Brain microvascular endothelial cell (primary cell): ENCODE measurements around the gene TOR1A.

Experiments used
- DNase-seq: peaks from one replicate; pipeline ENCODE4 v3.0.0-alpha.2; 2020
- H3K27ac ChIP-seq: fragments of 250-450 bp; sonication (Bioruptor Pico); 2 replicates; pipeline ENCODE4 v1.5.1; 2020; ENCODE audit warnings: mild to moderate bottlenecking, moderate library complexity
- H3K27me3 ChIP-seq: fragments of 250-450 bp; sonication (Bioruptor Pico); replicated peaks from 2 replicates; pipeline ENCODE4 v1.5.1; 2020; ENCODE audit warnings: mild to moderate bottlenecking
- H3K36me3 ChIP-seq: fragments of 250-450 bp; sonication (Bioruptor Pico); replicated peaks from 2 replicates; pipeline ENCODE4 v1.5.1; 2020; ENCODE audit warnings: mild to moderate bottlenecking
- H3K4me3 ChIP-seq: 2 replicates; pipeline ENCODE4 v1.5.1; 2011; ENCODE audit warnings: low read depth, mild to moderate bottlenecking, control low read depth, low read length, moderate library complexity
- in situ Hi-C: cut with HindIII; loops from 2 replicates; pipeline ENCODE4 v1.10.0; 2017; ENCODE audit warnings: low sequenced_read_pairs, low pct_ligation_motif_present
- TF ChIP-seq, protein P1 (sequence below): IDR thresholded peaks from 2 replicates; pipeline ENCODE4 v1.5.1; 2011; ENCODE audit warnings: low read depth, mild to moderate bottlenecking, moderate library complexity, low read length, control low read depth, inconsistent platforms; ENCODE audit errors: missing control alignments

Gene TOR1A

DNA sequence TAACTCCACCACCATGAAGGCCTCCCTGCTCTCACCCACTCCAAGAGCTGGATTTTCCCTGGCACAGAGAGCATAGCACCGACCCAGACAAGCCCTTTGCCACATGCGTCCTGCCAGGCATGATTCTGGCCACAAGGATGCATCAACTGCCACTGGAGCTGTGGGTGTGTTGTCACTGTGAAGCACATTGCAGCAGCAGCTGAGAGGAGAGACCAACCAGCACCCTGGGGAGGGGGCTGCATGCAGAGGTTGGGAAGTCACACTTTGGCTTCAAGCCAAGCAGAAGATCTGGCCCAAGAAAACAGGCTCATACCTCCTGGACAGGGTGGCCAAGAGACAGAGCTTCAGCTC, 48.5 kb downstream of the TOR1A start:
- TF ChIP-seq, protein P1, sequence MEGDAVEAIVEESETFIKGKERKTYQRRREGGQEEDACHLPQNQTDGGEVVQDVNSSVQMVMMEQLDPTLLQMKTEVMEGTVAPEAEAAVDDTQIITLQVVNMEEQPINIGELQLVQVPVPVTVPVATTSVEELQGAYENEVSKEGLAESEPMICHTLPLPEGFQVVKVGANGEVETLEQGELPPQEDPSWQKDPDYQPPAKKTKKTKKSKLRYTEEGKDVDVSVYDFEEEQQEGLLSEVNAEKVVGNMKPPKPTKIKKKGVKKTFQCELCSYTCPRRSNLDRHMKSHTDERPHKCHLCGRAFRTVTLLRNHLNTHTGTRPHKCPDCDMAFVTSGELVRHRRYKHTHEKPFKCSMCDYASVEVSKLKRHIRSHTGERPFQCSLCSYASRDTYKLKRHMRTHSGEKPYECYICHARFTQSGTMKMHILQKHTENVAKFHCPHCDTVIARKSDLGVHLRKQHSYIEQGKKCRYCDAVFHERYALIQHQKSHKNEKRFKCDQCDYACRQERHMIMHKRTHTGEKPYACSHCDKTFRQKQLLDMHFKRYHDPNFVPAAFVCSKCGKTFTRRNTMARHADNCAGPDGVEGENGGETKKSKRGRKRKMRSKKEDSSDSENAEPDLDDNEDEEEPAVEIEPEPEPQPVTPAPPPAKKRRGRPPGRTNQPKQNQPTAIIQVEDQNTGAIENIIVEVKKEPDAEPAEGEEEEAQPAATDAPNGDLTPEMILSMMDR: no peak
- in situ Hi-C loops: no loop called here
- Histone ChIP-seq H3K27ac (no peak overlapping the region), H3K27me3 (no peaks in the 10 kb centered on the region), H3K36me3 (no peaks in the 10 kb centered on the region), H3K4me3 (no peak overlapping the region)
- peak; percentile 12 for DNase-seq

DNA sequence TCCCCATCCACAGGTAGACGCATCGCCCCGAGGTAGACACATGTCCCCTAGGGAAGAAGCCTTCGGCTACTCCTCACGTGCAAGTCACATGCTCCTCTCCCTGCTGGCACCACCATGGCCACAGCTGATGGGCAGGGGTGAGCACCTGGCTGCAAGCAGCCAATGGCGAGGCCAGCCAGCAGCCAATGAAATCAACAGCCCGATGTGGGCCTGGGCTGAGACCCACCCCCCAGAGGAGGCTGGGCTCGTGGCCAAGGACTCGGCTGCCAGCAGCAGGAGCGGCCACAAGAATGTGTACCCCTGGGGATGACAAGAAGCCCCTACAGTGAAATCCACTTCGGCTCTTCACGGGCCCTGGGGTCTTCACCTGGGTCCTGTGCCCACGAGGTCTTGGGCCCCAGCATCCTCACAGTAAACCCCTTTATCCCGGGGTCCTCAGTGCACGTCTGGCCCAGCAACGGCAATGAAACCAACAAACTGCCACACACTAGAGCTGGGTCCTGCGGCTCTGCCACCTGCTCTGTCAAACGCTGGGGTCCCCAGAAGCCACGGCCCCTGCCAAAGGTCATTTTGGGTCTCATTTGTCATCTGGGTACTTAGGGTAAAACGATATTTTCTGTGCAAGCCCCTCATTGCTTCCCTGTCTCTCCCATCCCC, 49.0 kb downstream of the TOR1A start:
- DNase-seq: no peak
- in situ Hi-C loops: no loop called here
- H3K27ac ChIP-seq: no peak overlapping the region

DNA sequence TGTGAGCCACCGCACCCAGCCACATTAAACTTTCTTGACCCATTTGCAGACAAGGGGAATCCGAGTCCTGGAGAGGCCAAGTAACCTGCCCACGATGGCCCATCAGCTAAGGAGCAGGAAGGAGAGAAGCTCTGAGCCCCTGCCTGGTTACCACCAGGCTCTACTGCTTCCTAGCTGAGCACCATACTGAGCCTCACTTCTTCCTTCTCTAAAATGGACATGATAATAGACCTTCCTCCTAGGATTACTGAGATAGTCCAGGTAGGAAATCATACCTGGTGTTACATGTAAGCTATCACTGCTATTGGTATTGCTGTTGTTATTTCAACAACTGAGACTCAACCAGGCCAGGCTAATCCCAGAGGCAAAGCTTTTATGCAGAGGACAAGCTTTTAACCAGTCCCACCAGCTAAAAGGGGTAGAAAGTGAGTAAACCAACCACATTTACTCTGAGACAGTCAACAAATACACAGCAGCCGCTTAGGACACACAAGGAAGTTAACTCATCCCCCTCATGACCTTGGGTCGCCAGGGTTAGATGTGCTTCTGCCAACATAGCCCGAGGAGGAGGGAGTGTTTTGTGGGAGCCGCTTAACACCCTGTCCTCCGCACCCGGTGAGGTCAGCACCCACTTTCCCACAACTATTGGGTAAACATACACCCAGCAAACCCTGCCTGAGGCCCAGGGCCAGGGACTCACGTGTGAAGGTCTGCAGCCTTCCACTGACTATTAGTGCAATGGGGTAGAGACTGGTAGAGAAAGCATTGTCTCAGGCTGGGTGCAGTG, 50.5 kb downstream of the TOR1A start:
- DNase-seq: peak; percentile 54
- Histone ChIP-seq H3K27ac (no peak overlapping the region), H3K27me3 (no peaks in the 10 kb centered on the region), H3K36me3 (no peaks in the 10 kb centered on the region), H3K4me3 (no peak overlapping the region)
- in situ Hi-C loops: no loop called here
- TF ChIP-seq, protein P1: no peak

More for the DNA sequence above, 49.0 kb downstream of the TOR1A start:
- Histone ChIP-seq H3K36me3 (no peaks in the 10 kb centered on the region), H3K4me3 (no peak overlapping the region), H3K27me3 (no peaks in the 10 kb centered on the region)
- TF ChIP-seq, protein P1: no peak

DNA sequence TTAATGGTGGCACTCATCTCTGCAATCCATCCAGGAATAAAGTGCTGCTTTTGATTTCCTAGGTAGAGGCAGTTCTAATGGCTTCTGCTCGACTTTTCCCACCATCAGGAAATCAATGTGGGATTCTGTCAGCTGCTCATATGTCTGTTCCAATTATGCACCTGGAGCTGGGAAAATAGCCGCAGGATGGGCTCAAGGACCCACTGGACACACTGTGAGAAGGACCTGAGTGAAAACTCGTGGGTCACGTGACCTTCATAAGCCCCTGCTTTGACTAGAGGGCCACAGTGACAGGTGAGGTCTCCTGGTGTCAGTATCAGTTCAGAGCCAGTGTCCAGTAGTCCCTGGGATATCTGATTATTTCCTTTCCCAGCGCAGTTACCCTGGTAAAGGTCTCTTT, 53.2 kb downstream of the TOR1A start:
- TF ChIP-seq, protein P1: no peak
- Histone ChIP-seq H3K36me3 (no peaks in the 10 kb centered on the region), H3K27ac (no peak overlapping the region), H3K4me3 (no peak overlapping the region), H3K27me3 (no peaks in the 10 kb centered on the region)
- no peak for DNase-seq
- in situ Hi-C loops: no loop called here

DNA sequence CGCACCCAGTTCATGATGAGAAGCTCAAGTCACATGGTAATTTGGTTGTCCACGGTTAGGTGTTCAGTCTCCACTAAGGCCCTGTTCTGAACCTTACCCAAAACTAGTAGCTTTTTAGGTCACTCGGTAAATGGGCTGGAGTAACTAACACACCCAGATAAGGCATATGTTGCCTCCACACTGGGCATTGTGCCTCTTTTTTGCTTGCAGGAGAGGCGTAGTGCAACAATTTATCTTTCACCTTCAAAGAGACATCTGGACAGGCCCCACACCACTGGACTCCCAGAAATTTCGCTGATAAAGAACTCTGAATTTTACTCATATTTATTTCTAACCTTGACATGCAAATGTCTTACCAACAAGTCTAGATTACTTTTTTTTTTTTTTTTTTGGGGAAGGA, 54.3 kb downstream of the TOR1A start:
- Histone ChIP-seq H3K36me3 (no peaks in the 10 kb centered on the region), H3K27me3 (no peaks in the 10 kb centered on the region), H3K4me3 (no peak overlapping the region), H3K27ac (no peak overlapping the region)
- in situ Hi-C loops: no loop called here
- no peak for DNase-seq
- TF ChIP-seq, protein P1: no peak
